Activated CD4-positive, alpha-beta memory T cell treated with anti-CD3 and anti-CD28 coated beads for 36 hours (primary cell): ENCODE data around the gene GJB1. TPM values are rescaled to one million over a fixed set of nuclear protein-coding genes. Genes with fewer than 3 reads are reported as not detected.
A peak's percentile ranks its signal among the peaks of the same experiment; 100 is the strongest.
"Not testable (repeated sequence)": the region's sequence is repeated elsewhere in the genome, so short reads cannot be mapped to it uniquely, and the experiment has no call there.

ENCODE experiments used
- CTCF ChIA-PET: fragments of 350-600 bp; sonication (Branson Sonifier 250); formaldehyde crosslinking; loops from one replicate; lab custom pipeline; 2021; ENCODE audit warnings: antibody characterized with exemption, inconsistent platforms; lab: Charles Lee
- POLR2A ChIA-PET: fragments of 350-600 bp; sonication (Branson Sonifier 250); formaldehyde crosslinking; loops from one replicate; lab custom pipeline; 2021; ENCODE audit warnings: antibody characterized with exemption; lab: Charles Lee
- DNase-seq: peaks from one replicate; pipeline ENCODE4 v3.0.0-alpha.2; 2020
- H3K27ac Mint-ChIP-seq: one replicate; pipeline ENCODE4 v1.8.0; 2021; ENCODE audit warnings: mixed read lengths
- H3K27me3 Mint-ChIP-seq: one replicate; pipeline ENCODE4 v1.8.0; 2021; ENCODE audit warnings: mixed read lengths
- H3K36me3 Mint-ChIP-seq: one replicate; pipeline ENCODE4 v1.8.0; 2021; ENCODE audit warnings: mixed read lengths
- H3K4me1 Mint-ChIP-seq: one replicate; pipeline ENCODE4 v1.8.0; 2021; ENCODE audit warnings: low read depth, mixed read lengths
- H3K4me3 Mint-ChIP-seq: one replicate; pipeline ENCODE4 v1.8.0; 2021; ENCODE audit warnings: mild to moderate bottlenecking, mixed read lengths
- H3K9me3 Mint-ChIP-seq: one replicate; pipeline ENCODE4 v1.8.0; 2021; ENCODE audit warnings: mixed read lengths
- intact Hi-C: fragments of 100-400 bp; cut with micrococcal nuclease; formaldehyde crosslinking; loops from one replicate; pipeline ENCODE4 v1.15.1; 2023
- total RNA-seq, 2 experiments: library from RNA; stranded (reverse); gene quantifications; one replicate each; pipeline ENCODE4 v1.2.3, GENCODE V29; 2021

Gene GJB1
- total RNA-seq, 2 experiments from 2014 or later: not detected

- H3K9me3 Mint-ChIP-seq: no peaks in the 10 kb centered on the region
- ChIA-PET POLR2A (no interaction called here), CTCF (no interaction called here)
- H3K27ac Mint-ChIP-seq: no peak overlapping the region
- intact Hi-C loops: no loop called here
- peaks cover 33% of the 10 kb centered on the region for H3K36me3 Mint-ChIP-seq
- no peaks in the 10 kb centered on the region for H3K27me3 Mint-ChIP-seq
- H3K4me3 Mint-ChIP-seq: no peak overlapping the region
- H3K4me1 Mint-ChIP-seq: no peaks in the 10 kb centered on the region
- DNase-seq: no peak
Measured at GRCh38 chrX:71244359-71245128, 21.5 kb downstream of the GJB1 start.

- CTCF ChIA-PET: no interaction called here
- Mint-ChIP-seq H3K36me3 (peaks cover 31% of the 10 kb centered on the region), H3K27ac (no peak overlapping the region), H3K4me3 (no peak overlapping the region), H3K9me3 (no peaks in the 10 kb centered on the region), H3K27me3 (no peaks in the 10 kb centered on the region), H3K4me1 (no peaks in the 10 kb centered on the region)
- intact Hi-C loops: no loop called here
- POLR2A ChIA-PET: no interaction called here
- no peak for DNase-seq
Measured at GRCh38 chrX:71245159-71245558, 22.1 kb downstream of the GJB1 start.

- ChIA-PET POLR2A (no interaction called here), CTCF (no interaction called here)
- Mint-ChIP-seq H3K4me1 (peaks cover 25% of the 10 kb centered on the region), H3K27me3 (no peaks in the 10 kb centered on the region), H3K4me3 (peak overlapping the region; percentile 20), H3K27ac (no peak overlapping the region), H3K36me3 (peaks cover 9% of the 10 kb centered on the region), H3K9me3 (no peaks in the 10 kb centered on the region)
- intact Hi-C loops: loop anchor here (5.0 kb wide), 2 partner anchors 54 to 69 kb away; no protein-coding TSS in a partner anchor
- no peak for DNase-seq
Measured at GRCh38 chrX:71250841-71251240, 27.8 kb downstream of the GJB1 start.

- peaks cover 25% of the 10 kb centered on the region for H3K4me1 Mint-ChIP-seq
- no peaks in the 10 kb centered on the region for H3K9me3 Mint-ChIP-seq
- peak; percentile 52 for DNase-seq
- peak overlapping the region; percentile 54 for H3K27ac Mint-ChIP-seq
- CTCF ChIA-PET: no interaction called here
- H3K36me3 Mint-ChIP-seq: peaks cover 9% of the 10 kb centered on the region
- POLR2A ChIA-PET: no interaction called here
- intact Hi-C loops: loop anchor here (5.0 kb wide), 2 partner anchors 54 to 69 kb away; no protein-coding TSS in a partner anchor
- peak overlapping the region; percentile 46 for H3K4me3 Mint-ChIP-seq
- H3K27me3 Mint-ChIP-seq: no peaks in the 10 kb centered on the region
Measured at GRCh38 chrX:71251466-71251973, 28.5 kb downstream of the GJB1 start.

- peaks cover 25% of the 10 kb centered on the region for H3K4me1 Mint-ChIP-seq
- DNase-seq: no peak
- intact Hi-C loops: loop anchor here (5.0 kb wide), 2 partner anchors 55 to 70 kb away; no protein-coding TSS in a partner anchor
- peaks cover 9% of the 10 kb centered on the region for H3K36me3 Mint-ChIP-seq
- H3K9me3 Mint-ChIP-seq: no peaks in the 10 kb centered on the region
- H3K27me3 Mint-ChIP-seq: no peaks in the 10 kb centered on the region
- ChIA-PET CTCF (no interaction called here), POLR2A (no interaction called here)
- peak overlapping the region; percentile 86 for H3K4me3 Mint-ChIP-seq
- no peak overlapping the region for H3K27ac Mint-ChIP-seq
Measured at GRCh38 chrX:71252221-71252620, 29.2 kb downstream of the GJB1 start.

- peaks cover 7% of the 10 kb centered on the region for H3K36me3 Mint-ChIP-seq
Measured at GRCh38 chrX:71253253-71254091, 30.4 kb downstream of the GJB1 start.

GRCh38 chrX:71254092-71254963, 31.3 kb downstream of the GJB1 start, which contains the start of gene ZMYM3:
Gene ZMYM3 (minus strand): TSS chrX:71254140. CDS start chrX:71253255, 885 bp downstream.
- ChIA-PET CTCF (interaction anchor here (0.9 to 1.3 kb wide), 3 partner anchors 29 to 72 kb away, joined by 3 to 4 read pairs (median 3); partner anchors contain the start of gene NONO), POLR2A (interaction anchor here (0.5 to 1.2 kb wide), 5 partner anchors 22 to 72 kb away, joined by 3 to 6 read pairs (median 4); partner anchors contain the start of gene NONO)
- H3K9me3 Mint-ChIP-seq: no peaks in the 10 kb centered on the region
- H3K4me3 Mint-ChIP-seq: peak within 1 kb of the TSS; percentile 86
- peaks cover 25% of the 10 kb centered on the region for H3K4me1 Mint-ChIP-seq
- H3K27me3 Mint-ChIP-seq: no peaks in the 10 kb centered on the region
- H3K27ac Mint-ChIP-seq: peak within 1 kb of the TSS; percentile 73
- peak; percentile 84 for DNase-seq
- intact Hi-C loops: loop anchor here (1.0 to 5.0 kb wide), 5 partner anchors 29 to 186 kb away; partner anchors contain the start of genes NONO, SNX12 and TAF1
- peaks cover 2% of the 10 kb centered on the region for H3K36me3 Mint-ChIP-seq

More at GRCh38 chrX:71253253-71254091, 30.4 kb downstream of the GJB1 start:
- H3K27ac Mint-ChIP-seq: peak overlapping the region; percentile 73
- peaks cover 25% of the 10 kb centered on the region for H3K4me1 Mint-ChIP-seq
- no peaks in the 10 kb centered on the region for H3K27me3 Mint-ChIP-seq
- intact Hi-C loops: loop anchor here (1.0 to 5.0 kb wide), 5 partner anchors 30 to 185 kb away; partner anchors contain the start of genes NONO, SNX12 and TAF1
- DNase-seq: peak; percentile 59
- POLR2A ChIA-PET: interaction anchor here (1.2 kb wide), 2 partner anchors 30 to 72 kb away, joined by 5 to 6 read pairs; partner anchors contain the start of gene NONO
- H3K4me3 Mint-ChIP-seq: peak overlapping the region; percentile 86
- no peaks in the 10 kb centered on the region for H3K9me3 Mint-ChIP-seq
- CTCF ChIA-PET: interaction anchor here (0.9 to 1.0 kb wide), 2 partner anchors 30 to 72 kb away, joined by 3 to 4 read pairs; partner anchors contain the start of gene NONO

- intact Hi-C loops: no loop called here
- H3K36me3 Mint-ChIP-seq: no peaks in the 10 kb centered on the region
- CTCF ChIA-PET: no interaction called here
- POLR2A ChIA-PET: no interaction called here
- no peaks in the 10 kb centered on the region for H3K27me3 Mint-ChIP-seq
- H3K4me3 Mint-ChIP-seq: no peak overlapping the region
- no peak overlapping the region for H3K27ac Mint-ChIP-seq
- H3K9me3 Mint-ChIP-seq: no peaks in the 10 kb centered on the region
- no peak for DNase-seq
- H3K4me1 Mint-ChIP-seq: peaks cover 22% of the 10 kb centered on the region
Measured at GRCh38 chrX:71256051-71256450, 33.0 kb downstream of the GJB1 start.

- H3K27ac Mint-ChIP-seq: no peak overlapping the region
- no peaks in the 10 kb centered on the region for H3K27me3 Mint-ChIP-seq
- H3K9me3 Mint-ChIP-seq: no peaks in the 10 kb centered on the region
- DNase-seq: no peak
- CTCF ChIA-PET: no interaction called here
- H3K4me3 Mint-ChIP-seq: no peak overlapping the region
- intact Hi-C loops: no loop called here
- no peaks in the 10 kb centered on the region for H3K36me3 Mint-ChIP-seq
- H3K4me1 Mint-ChIP-seq: peaks cover 14% of the 10 kb centered on the region
- POLR2A ChIA-PET: no interaction called here
Measured at GRCh38 chrX:71256856-71257255, 33.8 kb downstream of the GJB1 start.

- intact Hi-C loops, POLR2A ChIA-PET, H3K36me3 Mint-ChIP-seq, H3K4me3 Mint-ChIP-seq, H3K9me3 Mint-ChIP-seq, CTCF ChIA-PET, DNase-seq, H3K27ac Mint-ChIP-seq, H3K4me1 Mint-ChIP-seq, H3K27me3 Mint-ChIP-seq: not testable (repeated sequence)
Measured at GRCh38 chrX:71268624-71269023, 45.6 kb downstream of the GJB1 start.

GRCh38 chrX:71269801-71270395, 46.9 kb downstream of the GJB1 start:
- Mint-ChIP-seq H3K36me3 (no peaks in the 10 kb centered on the region), H3K4me3 (no peak overlapping the region), H3K4me1 (no peaks in the 10 kb centered on the region), H3K9me3 (no peaks in the 10 kb centered on the region), H3K27ac (no peak overlapping the region), H3K27me3 (no peaks in the 10 kb centered on the region)
- POLR2A ChIA-PET: no interaction called here
- DNase-seq: no peak
- intact Hi-C loops: no loop called here
- CTCF ChIA-PET: no interaction called here
